A549 (cell line): ENCODE results near the gene PIBF1. TPM values are rescaled to one million over a fixed set of nuclear protein-coding genes. Genes with fewer than 3 reads are reported as not detected.

Experiments used
- ATAC-seq, 2 experiments: fragments of 200-7000 bp in 1 of 2; fragments of >200 bp in 1 of 2; cut with Nextera tagmentation in 1 of 2; cut with Tn5 transposase in 1 of 2; 3 replicates each; pipeline versions ENCODE4 v1.8.0 to v1.9.1; 2018 to 2020; ENCODE audit warnings: mild to moderate bottlenecking in 1 of 2, moderate library complexity in 1 of 2
- CTCF ChIA-PET: fragments of 300-600 bp; sonication (Branson Sonifier 250); formaldehyde crosslinking; extraction: SDS; loops from one replicate; lab custom pipeline; 2021; ENCODE audit warnings: antibody characterized with exemption, inconsistent platforms; lab: Yijun Ruan, JAX
- POLR2A ChIA-PET: fragments of 350-600 bp; formaldehyde crosslinking; extraction: SDS; loops from one replicate; lab custom pipeline; 2021; ENCODE audit warnings: antibody characterized with exemption, inconsistent platforms; lab: Yijun Ruan, JAX
- DNase-seq, 2 experiments: peaks; one replicate each; pipeline versions ENCODE4 v3.0.0 to v3.0.0-alpha.2; 2011 to 2016; ENCODE audit warnings: low read depth in 1 of 2, low spot score in 1 of 2
- FAIRE-seq: peaks from 2 replicates; lab custom pipeline; 2011; peaks lifted over from hg19 to GRCh38; lab: Jason Lieb, UNC
- H3K27ac ChIP-seq, 2 experiments: fragments of >200 bp; sonication (Bioruptor Twin); formaldehyde crosslinking; 3 replicates each; pipeline ENCODE4 v1.5.1; 2016 to 2017
- H3K4me1 ChIP-seq: fragments of >200 bp; sonication (Bioruptor Twin); formaldehyde crosslinking; 3 replicates; pipeline ENCODE4 v1.6.1; 2016
- H3K4me2 ChIP-seq: fragments of >200 bp; sonication (Bioruptor Twin); formaldehyde crosslinking; 3 replicates; pipeline ENCODE4 v1.6.1; 2016
- H3K4me3 ChIP-seq: fragments of >200 bp; sonication (Bioruptor Twin); formaldehyde crosslinking; 3 replicates; pipeline ENCODE4 v1.5.1; 2016
- H3K9me3 ChIP-seq: fragments of >200 bp; sonication (Bioruptor Twin); formaldehyde crosslinking; 3 replicates; pipeline ENCODE4 v1.6.1; 2016
- CHD4 ChIP-seq: fragments of 200-600 bp; sonication (generic); IDR thresholded peaks from 2 replicates; pipeline ENCODE4 v1.6.1; 2016; ENCODE audit warnings: antibody characterized with exemption, mild to moderate bottlenecking, borderline replicate concordance
- EP300 ChIP-seq, 2 experiments: fragments of >200 bp; sonication (Bioruptor Twin); formaldehyde crosslinking; IDR thresholded peaks; 2 replicates in 1 of 2; 3 replicates in 1 of 2; pipeline ENCODE4 v1.6.1; 2016 to 2017
- ESRRA ChIP-seq: fragments of 150-350 bp; IDR thresholded peaks from 2 replicates; pipeline ENCODE4 v1.6.1; 2014; ENCODE audit warnings: mild to moderate bottlenecking, low read length, borderline replicate concordance
- FOSB ChIP-seq: fragments of 250-450 bp; sonication (Bioruptor Pico); IDR thresholded peaks from 2 replicates; pipeline ENCODE4 v1.5.0; 2020; ENCODE audit warnings: mild to moderate bottlenecking, moderate library complexity
- HDAC2 ChIP-seq: fragments of 200-600 bp; sonication (generic); IDR thresholded peaks from 2 replicates; pipeline ENCODE4 v1.6.1; 2016
- HOXB5 ChIP-seq: fragments of 250-450 bp; sonication (Bioruptor Pico); IDR thresholded peaks from 2 replicates; pipeline ENCODE4 v1.5.0; 2020; ENCODE audit warnings: mild to moderate bottlenecking, moderate library complexity
- JUNB ChIP-seq: fragments of >200 bp; sonication (Bioruptor Twin); formaldehyde crosslinking; IDR thresholded peaks from 2 replicates; pipeline ENCODE4 v1.6.1; 2016
- MAFK ChIP-seq: fragments of 450-650 bp; IDR thresholded peaks from 2 replicates; pipeline ENCODE4 v1.6.1; 2014; ENCODE audit not compliant: partially characterized antibody
- MAZ ChIP-seq: fragments of 150-350 bp; IDR thresholded peaks from 2 replicates; pipeline ENCODE4 v1.6.1; 2014; ENCODE audit warnings: antibody characterized with exemption, low read depth, low read length, borderline replicate concordance
- NPAS2 ChIP-seq: fragments of 250-450 bp; sonication (Bioruptor Pico); IDR thresholded peaks from 2 replicates; pipeline ENCODE4 v1.8.0; 2022; ENCODE audit warnings: mild to moderate bottlenecking, moderate library complexity, borderline replicate concordance
- NR3C1 ChIP-seq: fragments of >200 bp; sonication (Bioruptor Twin); formaldehyde crosslinking; IDR thresholded peaks from 3 replicates; pipeline ENCODE4 v1.6.1; 2017
- POLR2AphosphoS2 ChIP-seq: conservative IDR thresholded peaks from 2 replicates; pipeline ENCODE4 v1.6.1; 2012; ENCODE audit warnings: low read length, improper control_type of control experiment, inconsistent platforms
- RCOR1 ChIP-seq: fragments of 150-350 bp; IDR thresholded peaks from 2 replicates; pipeline ENCODE4 v1.6.1; 2014; ENCODE audit warnings: antibody characterized with exemption, low read length, low read depth
- RFX5 ChIP-seq: fragments of 450-650 bp; IDR thresholded peaks from 2 replicates; pipeline ENCODE4 v1.7.1; 2014; ENCODE audit warnings: antibody characterized with exemption, mild to moderate bottlenecking, moderate library complexity
- WGBS: methylation state at CpG from one replicate; pipeline ENCODE4 v1.1.6; 2017; ENCODE audit errors: missing lambda C conversion rate; 5-methylcytosine and 5-hydroxymethylcytosine counted together
- polyA plus RNA-seq, 4 experiments: library from polyadenylated mRNA; depleted of rRNA in 3 of 4; stranded (reverse); fragments of >200 nt; fragmentation: RNase III in 1 of 4; extraction: RNeasy Plus Mini Kit Qiagen cat#74134 plus additional on column Dnase treatment in 1 of 4; gene quantifications; 2 replicates in 3 of 4; 3 replicates in 1 of 4; pipeline ENCODE4 v1.2.3, GENCODE V29; 2011 to 2017
- TF ChIP-seq, protein P1 (sequence below): fragments of >200 bp; sonication (Bioruptor Twin); formaldehyde crosslinking; IDR thresholded peaks from 3 replicates; pipeline ENCODE4 v1.6.1; 2016
- TF ChIP-seq, protein P2 (sequence below): fragments of 250-450 bp; sonication (Bioruptor Pico); IDR thresholded peaks from 2 replicates; pipeline ENCODE4 v1.5.0; 2020; ENCODE audit warnings: low read depth, mild to moderate bottlenecking, moderate library complexity
- TF ChIP-seq, protein P3 (sequence below): fragments of 150-350 bp; IDR thresholded peaks from 2 replicates; pipeline ENCODE4 v1.6.1; 2014; ENCODE audit warnings: low read depth, mild to moderate bottlenecking, low read length
- TF ChIP-seq, protein P4 (sequence below): fragments of 450-650 bp; IDR thresholded peaks from 2 replicates; pipeline ENCODE4 v1.6.1; 2014; ENCODE audit warnings: antibody characterized with exemption
- TF ChIP-seq, protein P5 (sequence below): fragments of 200-600 bp; sonication (generic); IDR thresholded peaks from 2 replicates; pipeline ENCODE4 v1.6.1; 2016; ENCODE audit warnings: antibody characterized with exemption, mild to moderate bottlenecking, moderate library complexity
- TF ChIP-seq, protein P6 (sequence below): fragments of >200 bp; sonication (Bioruptor Twin); formaldehyde crosslinking; IDR thresholded peaks from 2 replicates; pipeline ENCODE4 v1.6.1; 2016
- TF ChIP-seq, protein P7 (sequence below): IDR thresholded peaks from 2 replicates; pipeline ENCODE4 v1.6.1; 2012

PIBF1 gene
- polyA plus RNA-seq, 2 of the 4 experiments (the other 2 are of a cell fraction), result 5.0 to 10.6 TPM

DNA sequence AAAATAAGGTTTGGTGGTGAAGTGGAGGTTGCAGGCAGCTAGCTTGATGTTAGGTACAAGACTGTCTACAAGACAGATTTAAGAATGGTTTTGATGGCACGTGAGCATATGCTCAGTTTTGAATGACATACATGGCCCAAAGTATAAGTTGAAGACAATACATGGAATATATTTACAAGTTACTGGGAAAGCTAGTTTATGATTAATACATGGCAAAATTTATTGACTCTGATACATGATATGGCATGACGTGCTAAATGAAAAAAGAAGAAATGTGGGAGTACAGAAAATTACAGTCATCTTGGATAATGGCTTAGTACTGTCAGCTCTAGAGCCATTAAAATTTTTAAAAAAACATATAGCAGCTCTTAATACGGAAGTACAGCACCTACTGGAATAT lies 281.2 kb downstream of the PIBF1 start:
- H3K4me2 ChIP-seq, result peak overlapping the region; percentile 90
- CTCF ChIA-PET, result no interaction called here
- peak overlapping the region; percentile 90; the same call in 2 of the 3 replicates for H3K4me3 ChIP-seq
- H3K4me1 ChIP-seq, result peaks cover 49% of the 10 kb centered on the region
- ATAC-seq (no peak), DNase-seq (no peak), FAIRE-seq (no peak)
- POLR2A ChIA-PET, result no interaction called here
- H3K27ac ChIP-seq, result peak overlapping the region; percentile 61 to 93; a peak in 5 of 6 replicates
- TF ChIP-seq, protein P1, sequence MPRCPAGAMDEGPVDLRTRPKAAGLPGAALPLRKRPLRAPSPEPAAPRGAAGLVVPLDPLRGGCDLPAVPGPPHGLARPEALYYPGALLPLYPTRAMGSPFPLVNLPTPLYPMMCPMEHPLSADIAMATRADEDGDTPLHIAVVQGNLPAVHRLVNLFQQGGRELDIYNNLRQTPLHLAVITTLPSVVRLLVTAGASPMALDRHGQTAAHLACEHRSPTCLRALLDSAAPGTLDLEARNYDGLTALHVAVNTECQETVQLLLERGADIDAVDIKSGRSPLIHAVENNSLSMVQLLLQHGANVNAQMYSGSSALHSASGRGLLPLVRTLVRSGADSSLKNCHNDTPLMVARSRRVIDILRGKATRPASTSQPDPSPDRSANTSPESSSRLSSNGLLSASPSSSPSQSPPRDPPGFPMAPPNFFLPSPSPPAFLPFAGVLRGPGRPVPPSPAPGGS, result no peak
- 32% methylated on average over 3 of the region's 3 CpGs for WGBS
- H3K9me3 ChIP-seq, result no peaks in the 10 kb centered on the region

DNA sequence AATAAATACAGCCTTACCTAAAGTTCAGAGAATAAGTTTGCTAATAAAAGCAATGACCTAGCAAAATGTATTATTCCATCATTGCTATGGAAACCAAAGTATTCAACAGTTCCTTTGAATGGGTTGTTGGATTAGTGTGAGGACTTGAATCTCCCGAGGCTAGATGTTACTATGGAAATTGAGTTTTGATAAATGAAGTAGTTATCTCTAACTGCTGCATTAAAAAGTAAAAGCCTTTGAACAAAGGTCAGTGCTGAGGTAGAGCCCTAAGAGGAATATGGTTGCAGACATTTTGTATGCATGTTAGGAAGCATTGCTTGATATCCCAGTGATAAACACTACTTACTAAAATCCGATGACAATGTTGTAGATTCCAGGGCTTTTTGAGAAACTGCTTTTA lies 283.1 kb downstream of the PIBF1 start:
- ATAC-seq (no peak), DNase-seq (no peak), FAIRE-seq (no peak)
- ChIA-PET POLR2A (no interaction called here), CTCF (no interaction called here)
- TF ChIP-seq HDAC2 (no peak), EP300 (IDR thresholded peaks at IDR 0.05) (no peak), MAFK (peak; percentile 41)
- WGBS, result 9% methylated on average over 2 of the region's 2 CpGs
- H3K4me3 ChIP-seq, result peak overlapping the region; percentile 10; the same call in 1 of the 3 replicates
- peak overlapping the region; percentile 13 to 65; a peak in 5 of 6 replicates for H3K27ac ChIP-seq
- H3K9me3 ChIP-seq, result no peaks in the 10 kb centered on the region
- peak overlapping the region; percentile 90 for H3K4me2 ChIP-seq
- H3K4me1 ChIP-seq, result peaks cover 63% of the 10 kb centered on the region

DNA sequence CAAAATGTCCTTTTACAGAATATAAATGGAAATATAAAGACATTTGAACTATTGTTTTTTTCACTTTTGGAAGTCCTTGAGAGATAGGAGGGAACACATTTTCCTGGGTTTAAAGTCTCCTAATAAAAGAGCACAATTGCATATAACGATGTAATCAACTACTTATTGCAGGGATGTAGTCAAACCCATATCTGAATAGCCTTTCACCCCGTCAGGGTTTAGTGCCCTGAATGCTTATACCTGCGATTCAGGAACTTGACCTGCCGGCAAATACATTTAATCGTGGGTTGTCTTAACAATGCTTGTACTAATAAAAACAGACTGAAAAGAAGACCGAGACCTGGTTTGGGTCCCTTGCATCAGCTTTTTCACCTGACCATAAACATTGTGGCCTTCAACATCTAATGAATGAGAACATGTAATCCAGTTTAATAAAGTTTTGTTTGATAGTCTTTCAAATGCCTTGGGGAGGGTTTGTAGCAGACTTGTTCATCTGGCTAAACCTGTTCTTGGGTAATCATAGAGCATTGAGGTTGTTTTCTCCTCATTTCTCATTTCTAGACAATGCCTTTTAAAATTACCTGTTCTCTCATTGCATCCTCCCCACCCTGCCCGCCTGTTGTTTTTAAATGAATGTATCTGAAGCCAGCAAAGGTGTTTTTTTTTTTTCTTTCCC lies 283.9 kb downstream of the PIBF1 start:
- no peak for ATAC-seq
- POLR2A ChIA-PET, result no interaction called here
- WGBS, result 35% methylated on average over 7 of the region's 7 CpGs
- H3K4me3 ChIP-seq, result peak overlapping the region; percentile 10; the same call in 1 of the 3 replicates
- no peak for DNase-seq
- no peak for FAIRE-seq
- no peak for TF ChIP-seq POLR2AphosphoS2
- TF ChIP-seq RFX5, result no peak
- no peak for TF ChIP-seq NPAS2 (CRISPR knock-in tag)
- TF ChIP-seq RCOR1, result no peak
- no peak for TF ChIP-seq MAFK
- TF ChIP-seq MAZ, result no peak
- TF ChIP-seq, protein P2, sequence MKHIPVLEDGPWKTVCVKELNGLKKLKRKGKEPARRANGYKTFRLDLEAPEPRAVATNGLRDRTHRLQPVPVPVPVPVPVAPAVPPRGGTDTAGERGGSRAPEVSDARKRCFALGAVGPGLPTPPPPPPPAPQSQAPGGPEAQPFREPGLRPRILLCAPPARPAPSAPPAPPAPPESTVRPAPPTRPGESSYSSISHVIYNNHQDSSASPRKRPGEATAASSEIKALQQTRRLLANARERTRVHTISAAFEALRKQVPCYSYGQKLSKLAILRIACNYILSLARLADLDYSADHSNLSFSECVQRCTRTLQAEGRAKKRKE (CRISPR knock-in tag), result no peak
- TF ChIP-seq, protein P1, result no peak
- TF ChIP-seq, protein P3, sequence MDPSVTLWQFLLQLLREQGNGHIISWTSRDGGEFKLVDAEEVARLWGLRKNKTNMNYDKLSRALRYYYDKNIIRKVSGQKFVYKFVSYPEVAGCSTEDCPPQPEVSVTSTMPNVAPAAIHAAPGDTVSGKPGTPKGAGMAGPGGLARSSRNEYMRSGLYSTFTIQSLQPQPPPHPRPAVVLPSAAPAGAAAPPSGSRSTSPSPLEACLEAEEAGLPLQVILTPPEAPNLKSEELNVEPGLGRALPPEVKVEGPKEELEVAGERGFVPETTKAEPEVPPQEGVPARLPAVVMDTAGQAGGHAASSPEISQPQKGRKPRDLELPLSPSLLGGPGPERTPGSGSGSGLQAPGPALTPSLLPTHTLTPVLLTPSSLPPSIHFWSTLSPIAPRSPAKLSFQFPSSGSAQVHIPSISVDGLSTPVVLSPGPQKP, result no peak
- no peak for TF ChIP-seq NR3C1
- TF ChIP-seq, protein P4, sequence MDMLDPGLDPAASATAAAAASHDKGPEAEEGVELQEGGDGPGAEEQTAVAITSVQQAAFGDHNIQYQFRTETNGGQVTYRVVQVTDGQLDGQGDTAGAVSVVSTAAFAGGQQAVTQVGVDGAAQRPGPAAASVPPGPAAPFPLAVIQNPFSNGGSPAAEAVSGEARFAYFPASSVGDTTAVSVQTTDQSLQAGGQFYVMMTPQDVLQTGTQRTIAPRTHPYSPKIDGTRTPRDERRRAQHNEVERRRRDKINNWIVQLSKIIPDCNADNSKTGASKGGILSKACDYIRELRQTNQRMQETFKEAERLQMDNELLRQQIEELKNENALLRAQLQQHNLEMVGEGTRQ, result no peak
- TF ChIP-seq HOXB5 (CRISPR knock-in tag), result no peak
- no peak for TF ChIP-seq JUNB
- TF ChIP-seq, protein P5, sequence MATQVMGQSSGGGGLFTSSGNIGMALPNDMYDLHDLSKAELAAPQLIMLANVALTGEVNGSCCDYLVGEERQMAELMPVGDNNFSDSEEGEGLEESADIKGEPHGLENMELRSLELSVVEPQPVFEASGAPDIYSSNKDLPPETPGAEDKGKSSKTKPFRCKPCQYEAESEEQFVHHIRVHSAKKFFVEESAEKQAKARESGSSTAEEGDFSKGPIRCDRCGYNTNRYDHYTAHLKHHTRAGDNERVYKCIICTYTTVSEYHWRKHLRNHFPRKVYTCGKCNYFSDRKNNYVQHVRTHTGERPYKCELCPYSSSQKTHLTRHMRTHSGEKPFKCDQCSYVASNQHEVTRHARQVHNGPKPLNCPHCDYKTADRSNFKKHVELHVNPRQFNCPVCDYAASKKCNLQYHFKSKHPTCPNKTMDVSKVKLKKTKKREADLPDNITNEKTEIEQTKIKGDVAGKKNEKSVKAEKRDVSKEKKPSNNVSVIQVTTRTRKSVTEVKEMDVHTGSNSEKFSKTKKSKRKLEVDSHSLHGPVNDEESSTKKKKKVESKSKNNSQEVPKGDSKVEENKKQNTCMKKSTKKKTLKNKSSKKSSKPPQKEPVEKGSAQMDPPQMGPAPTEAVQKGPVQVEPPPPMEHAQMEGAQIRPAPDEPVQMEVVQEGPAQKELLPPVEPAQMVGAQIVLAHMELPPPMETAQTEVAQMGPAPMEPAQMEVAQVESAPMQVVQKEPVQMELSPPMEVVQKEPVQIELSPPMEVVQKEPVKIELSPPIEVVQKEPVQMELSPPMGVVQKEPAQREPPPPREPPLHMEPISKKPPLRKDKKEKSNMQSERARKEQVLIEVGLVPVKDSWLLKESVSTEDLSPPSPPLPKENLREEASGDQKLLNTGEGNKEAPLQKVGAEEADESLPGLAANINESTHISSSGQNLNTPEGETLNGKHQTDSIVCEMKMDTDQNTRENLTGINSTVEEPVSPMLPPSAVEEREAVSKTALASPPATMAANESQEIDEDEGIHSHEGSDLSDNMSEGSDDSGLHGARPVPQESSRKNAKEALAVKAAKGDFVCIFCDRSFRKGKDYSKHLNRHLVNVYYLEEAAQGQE, result no peak
- TF ChIP-seq, protein P6, sequence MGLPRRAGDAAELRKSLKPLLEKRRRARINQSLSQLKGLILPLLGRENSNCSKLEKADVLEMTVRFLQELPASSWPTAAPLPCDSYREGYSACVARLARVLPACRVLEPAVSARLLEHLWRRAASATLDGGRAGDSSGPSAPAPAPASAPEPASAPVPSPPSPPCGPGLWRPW, result no peak
- TF ChIP-seq, protein P7, sequence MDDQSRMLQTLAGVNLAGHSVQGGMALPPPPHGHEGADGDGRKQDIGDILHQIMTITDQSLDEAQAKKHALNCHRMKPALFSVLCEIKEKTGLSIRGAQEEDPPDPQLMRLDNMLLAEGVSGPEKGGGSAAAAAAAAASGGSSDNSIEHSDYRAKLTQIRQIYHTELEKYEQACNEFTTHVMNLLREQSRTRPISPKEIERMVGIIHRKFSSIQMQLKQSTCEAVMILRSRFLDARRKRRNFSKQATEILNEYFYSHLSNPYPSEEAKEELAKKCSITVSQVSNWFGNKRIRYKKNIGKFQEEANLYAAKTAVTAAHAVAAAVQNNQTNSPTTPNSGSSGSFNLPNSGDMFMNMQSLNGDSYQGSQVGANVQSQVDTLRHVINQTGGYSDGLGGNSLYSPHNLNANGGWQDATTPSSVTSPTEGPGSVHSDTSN, result no peak
- no peak for TF ChIP-seq CHD4
- no peak for TF ChIP-seq FOSB (CRISPR knock-in tag)
- no peak for TF ChIP-seq ESRRA
- peak overlapping the region; percentile 90 for H3K4me2 ChIP-seq
- H3K4me1 ChIP-seq, result peaks cover 71% of the 10 kb centered on the region
- peak overlapping the region; percentile 13 to 59; a peak in 5 of 6 replicates for H3K27ac ChIP-seq
- CTCF ChIA-PET, result no interaction called here
- no peaks in the 10 kb centered on the region for H3K9me3 ChIP-seq
